HepG2 (cell line): ENCODE results near the gene NELFCD. TPM values are rescaled to one million over a fixed set of nuclear protein-coding genes. Genes with fewer than 3 reads are reported as not detected.

Source experiments
- AKAP8 ChIP-seq: sonication (generic); formaldehyde crosslinking; IDR thresholded peaks from 2 replicates; pipeline ENCODE4 v1.5.1; 2020; ENCODE audit warnings: mild to moderate bottlenecking, missing genetic modification reagents
- ATM ChIP-seq: fragments of 450-650 bp; IDR thresholded peaks from 2 replicates; pipeline ENCODE4 v1.7.1; 2017; ENCODE audit warnings: mild to moderate bottlenecking, borderline replicate concordance
- CHD4 ChIP-seq: fragments of 200-600 bp; sonication (generic); IDR thresholded peaks from 2 replicates; pipeline ENCODE4 v1.7.0; 2017; ENCODE audit warnings: mild to moderate bottlenecking, low read length, borderline replicate concordance
- IRX3 ChIP-seq: sonication (generic); formaldehyde crosslinking; IDR thresholded peaks from 2 replicates; pipeline ENCODE4 v1.8.1; 2023; ENCODE audit warnings: mild to moderate bottlenecking, low read depth, missing genetic modification reagents, borderline replicate concordance
- NCOA5 ChIP-seq: sonication (generic); formaldehyde crosslinking; IDR thresholded peaks from 2 replicates; pipeline ENCODE4 v1.4.0; 2020; ENCODE audit warnings: missing genetic modification reagents
- POLR2AphosphoS2 ChIP-seq: IDR thresholded peaks from 2 replicates; pipeline ENCODE4 v1.6.1; 2011; ENCODE audit warnings: low read depth, low read length, improper control_type of control experiment
- ZNF383 ChIP-seq: sonication (generic); formaldehyde crosslinking; IDR thresholded peaks from 2 replicates; pipeline ENCODE4 v1.4.0; 2020; ENCODE audit warnings: missing genetic modification reagents, mild to moderate bottlenecking, borderline replicate concordance
- ZNF558 ChIP-seq: sonication (generic); formaldehyde crosslinking; IDR thresholded peaks from 2 replicates; pipeline ENCODE4 v1.9.0; 2022; ENCODE audit warnings: mild to moderate bottlenecking, missing genetic modification reagents, borderline replicate concordance
- ZNF569 ChIP-seq: sonication (generic); formaldehyde crosslinking; IDR thresholded peaks from 2 replicates; pipeline ENCODE4 v1.5.0; 2020; ENCODE audit warnings: mild to moderate bottlenecking, missing genetic modification reagents, moderate library complexity, borderline replicate concordance
- ZSCAN22 ChIP-seq: sonication (generic); formaldehyde crosslinking; IDR thresholded peaks from 2 replicates; pipeline ENCODE4 v1.4.0; 2020; ENCODE audit warnings: mild to moderate bottlenecking, missing genetic modification reagents
- polyA plus RNA-seq, 8 experiments: library from polyadenylated mRNA; depleted of rRNA in 3 of 8; stranded (reverse) in 7 of 8; unstranded in 1 of 8; fragments of >200 nt; fragmentation: Illumina TruSeq in 4 of 8; extraction: Trizol in 4 of 8; gene quantifications; 2 replicates each; pipeline versions ENCODE4 v1.2.1 to v1.2.3, GENCODE V29; 2011 to 2016; ENCODE audit warnings: low read depth in 4 of 8, missing spikeins in 1 of 8, mixed read lengths in 1 of 8; ENCODE audit not compliant: insufficient read depth in 1 of 8
- total RNA-seq, 5 experiments: library from RNA; depleted of rRNA; stranded (reverse); fragments of >200 nt; fragmentation: Illumina TruSeq; extraction: Trizol; gene quantifications; 2 replicates each; pipeline ENCODE4 v1.2.3, GENCODE V29; 2016; ENCODE audit warnings: low read depth in 1 of 5
- TF ChIP-seq, protein P1 (sequence below): sonication (generic); formaldehyde crosslinking; IDR thresholded peaks from 2 replicates; pipeline ENCODE4 v1.5.1; 2020; ENCODE audit warnings: mild to moderate bottlenecking, missing genetic modification reagents, borderline replicate concordance
- TF ChIP-seq, protein P2 (sequence below): sonication (generic); formaldehyde crosslinking; IDR thresholded peaks from 2 replicates; pipeline ENCODE4 v1.5.0; 2020; ENCODE audit warnings: mild to moderate bottlenecking, missing genetic modification reagents
- TF ChIP-seq, protein P3 (sequence below): sonication (generic); IDR thresholded peaks from 2 replicates; pipeline ENCODE4 v1.6.1; 2016; ENCODE audit warnings: low read depth, borderline replicate concordance
- TF ChIP-seq, protein P4 (sequence below): sonication (generic); formaldehyde crosslinking; IDR thresholded peaks from 2 replicates; pipeline ENCODE4 v1.4.0; 2020; ENCODE audit warnings: missing genetic modification reagents
- TF ChIP-seq, protein P5 (sequence below): sonication (generic); formaldehyde crosslinking; IDR thresholded peaks from 2 replicates; pipeline ENCODE4 v1.8.0; 2022; ENCODE audit warnings: mild to moderate bottlenecking, missing genetic modification reagents, borderline replicate concordance

NELFCD gene
- total and polyA plus RNA-seq, 2 of the 13 experiments (the other 11 are each of a cell fraction or from before 2014, with no cell fraction given): 159 to 203 TPM

DNA sequence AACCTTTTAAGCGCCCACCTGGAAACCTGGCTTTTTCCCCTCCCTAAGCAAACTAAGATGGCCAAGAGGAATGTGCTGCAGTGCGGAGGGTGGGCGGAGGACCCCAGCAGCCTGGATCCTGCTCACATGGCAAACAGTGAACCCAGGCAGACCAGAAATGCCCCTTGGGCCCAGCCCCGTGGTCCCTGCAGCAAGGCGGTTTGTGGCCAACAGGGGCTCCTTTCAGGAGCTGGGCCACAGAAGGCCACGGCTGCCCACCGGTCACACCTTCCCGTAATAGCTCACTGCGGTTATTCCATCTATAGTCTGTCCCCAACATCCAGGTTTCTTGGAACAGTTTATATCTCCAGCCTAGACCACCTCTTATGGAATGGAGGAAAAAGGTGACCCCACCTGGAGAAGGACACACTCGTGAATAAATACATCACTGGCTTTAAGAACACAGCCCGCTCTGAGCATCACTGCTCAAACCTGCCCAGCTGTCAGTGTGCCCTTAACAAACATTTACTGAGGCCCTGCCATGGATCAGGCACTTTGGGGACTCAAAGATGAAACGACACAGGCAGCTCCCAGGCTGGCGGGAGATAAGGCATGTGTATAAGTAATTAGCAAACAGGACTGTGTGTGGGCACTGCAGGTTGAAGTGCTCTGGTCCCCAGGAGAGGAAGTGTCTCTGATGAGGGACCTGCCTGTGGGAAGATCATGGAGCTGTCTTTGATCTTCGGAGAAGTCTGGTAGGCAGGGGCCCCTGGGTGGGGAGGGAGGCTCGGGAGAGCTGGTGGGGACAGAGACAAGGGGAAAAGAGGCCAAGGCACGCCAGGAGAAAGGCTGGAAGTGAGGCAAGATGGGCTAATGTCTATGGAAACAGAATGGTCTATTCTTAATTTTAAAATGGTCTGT is 35.0 kb downstream of the NELFCD start (continued):
- TF ChIP-seq, protein P1, sequence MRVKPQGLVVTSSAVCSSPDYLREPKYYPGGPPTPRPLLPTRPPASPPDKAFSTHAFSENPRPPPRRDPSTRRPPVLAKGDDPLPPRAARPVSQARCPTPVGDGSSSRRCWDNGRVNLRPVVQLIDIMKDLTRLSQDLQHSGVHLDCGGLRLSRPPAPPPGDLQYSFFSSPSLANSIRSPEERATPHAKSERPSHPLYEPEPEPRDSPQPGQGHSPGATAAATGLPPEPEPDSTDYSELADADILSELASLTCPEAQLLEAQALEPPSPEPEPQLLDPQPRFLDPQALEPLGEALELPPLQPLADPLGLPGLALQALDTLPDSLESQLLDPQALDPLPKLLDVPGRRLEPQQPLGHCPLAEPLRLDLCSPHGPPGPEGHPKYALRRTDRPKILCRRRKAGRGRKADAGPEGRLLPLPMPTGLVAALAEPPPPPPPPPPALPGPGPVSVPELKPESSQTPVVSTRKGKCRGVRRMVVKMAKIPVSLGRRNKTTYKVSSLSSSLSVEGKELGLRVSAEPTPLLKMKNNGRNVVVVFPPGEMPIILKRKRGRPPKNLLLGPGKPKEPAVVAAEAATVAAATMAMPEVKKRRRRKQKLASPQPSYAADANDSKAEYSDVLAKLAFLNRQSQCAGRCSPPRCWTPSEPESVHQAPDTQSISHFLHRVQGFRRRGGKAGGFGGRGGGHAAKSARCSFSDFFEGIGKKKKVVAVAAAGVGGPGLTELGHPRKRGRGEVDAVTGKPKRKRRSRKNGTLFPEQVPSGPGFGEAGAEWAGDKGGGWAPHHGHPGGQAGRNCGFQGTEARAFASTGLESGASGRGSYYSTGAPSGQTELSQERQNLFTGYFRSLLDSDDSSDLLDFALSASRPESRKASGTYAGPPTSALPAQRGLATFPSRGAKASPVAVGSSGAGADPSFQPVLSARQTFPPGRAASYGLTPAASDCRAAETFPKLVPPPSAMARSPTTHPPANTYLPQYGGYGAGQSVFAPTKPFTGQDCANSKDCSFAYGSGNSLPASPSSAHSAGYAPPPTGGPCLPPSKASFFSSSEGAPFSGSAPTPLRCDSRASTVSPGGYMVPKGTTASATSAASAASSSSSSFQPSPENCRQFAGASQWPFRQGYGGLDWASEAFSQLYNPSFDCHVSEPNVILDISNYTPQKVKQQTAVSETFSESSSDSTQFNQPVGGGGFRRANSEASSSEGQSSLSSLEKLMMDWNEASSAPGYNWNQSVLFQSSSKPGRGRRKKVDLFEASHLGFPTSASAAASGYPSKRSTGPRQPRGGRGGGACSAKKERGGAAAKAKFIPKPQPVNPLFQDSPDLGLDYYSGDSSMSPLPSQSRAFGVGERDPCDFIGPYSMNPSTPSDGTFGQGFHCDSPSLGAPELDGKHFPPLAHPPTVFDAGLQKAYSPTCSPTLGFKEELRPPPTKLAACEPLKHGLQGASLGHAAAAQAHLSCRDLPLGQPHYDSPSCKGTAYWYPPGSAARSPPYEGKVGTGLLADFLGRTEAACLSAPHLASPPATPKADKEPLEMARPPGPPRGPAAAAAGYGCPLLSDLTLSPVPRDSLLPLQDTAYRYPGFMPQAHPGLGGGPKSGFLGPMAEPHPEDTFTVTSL (CRISPR knock-in tag): peak; percentile 77; the same call in 1 of the 2 replicates
- TF ChIP-seq NCOA5 (CRISPR knock-in tag) (no peak), POLR2AphosphoS2 (no peak), ZSCAN22 (no peak), ZNF558 (peak; percentile 85; the same call in 1 of the 2 replicates), CHD4 (no peak), ZNF383 (CRISPR knock-in tag) (no peak), AKAP8 (CRISPR knock-in tag) (peak; percentile 58; the same call in 1 of the 2 replicates), IRX3 (CRISPR knock-in tag) (no peak; the same call in 1 of the 2 replicates), ZNF569 (CRISPR knock-in tag) (no peak), ATM (no peak)
- TF ChIP-seq, protein P2, sequence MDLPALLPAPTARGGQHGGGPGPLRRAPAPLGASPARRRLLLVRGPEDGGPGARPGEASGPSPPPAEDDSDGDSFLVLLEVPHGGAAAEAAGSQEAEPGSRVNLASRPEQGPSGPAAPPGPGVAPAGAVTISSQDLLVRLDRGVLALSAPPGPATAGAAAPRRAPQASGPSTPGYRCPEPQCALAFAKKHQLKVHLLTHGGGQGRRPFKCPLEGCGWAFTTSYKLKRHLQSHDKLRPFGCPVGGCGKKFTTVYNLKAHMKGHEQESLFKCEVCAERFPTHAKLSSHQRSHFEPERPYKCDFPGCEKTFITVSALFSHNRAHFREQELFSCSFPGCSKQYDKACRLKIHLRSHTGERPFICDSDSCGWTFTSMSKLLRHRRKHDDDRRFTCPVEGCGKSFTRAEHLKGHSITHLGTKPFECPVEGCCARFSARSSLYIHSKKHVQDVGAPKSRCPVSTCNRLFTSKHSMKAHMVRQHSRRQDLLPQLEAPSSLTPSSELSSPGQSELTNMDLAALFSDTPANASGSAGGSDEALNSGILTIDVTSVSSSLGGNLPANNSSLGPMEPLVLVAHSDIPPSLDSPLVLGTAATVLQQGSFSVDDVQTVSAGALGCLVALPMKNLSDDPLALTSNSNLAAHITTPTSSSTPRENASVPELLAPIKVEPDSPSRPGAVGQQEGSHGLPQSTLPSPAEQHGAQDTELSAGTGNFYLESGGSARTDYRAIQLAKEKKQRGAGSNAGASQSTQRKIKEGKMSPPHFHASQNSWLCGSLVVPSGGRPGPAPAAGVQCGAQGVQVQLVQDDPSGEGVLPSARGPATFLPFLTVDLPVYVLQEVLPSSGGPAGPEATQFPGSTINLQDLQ (CRISPR knock-in tag): peak; percentile 88
- TF ChIP-seq, protein P3, sequence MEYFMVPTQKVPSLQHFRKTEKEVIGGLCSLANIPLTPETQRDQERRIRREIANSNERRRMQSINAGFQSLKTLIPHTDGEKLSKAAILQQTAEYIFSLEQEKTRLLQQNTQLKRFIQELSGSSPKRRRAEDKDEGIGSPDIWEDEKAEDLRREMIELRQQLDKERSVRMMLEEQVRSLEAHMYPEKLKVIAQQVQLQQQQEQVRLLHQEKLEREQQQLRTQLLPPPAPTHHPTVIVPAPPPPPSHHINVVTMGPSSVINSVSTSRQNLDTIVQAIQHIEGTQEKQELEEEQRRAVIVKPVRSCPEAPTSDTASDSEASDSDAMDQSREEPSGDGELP: peak; percentile 94
- TF ChIP-seq, protein P4, sequence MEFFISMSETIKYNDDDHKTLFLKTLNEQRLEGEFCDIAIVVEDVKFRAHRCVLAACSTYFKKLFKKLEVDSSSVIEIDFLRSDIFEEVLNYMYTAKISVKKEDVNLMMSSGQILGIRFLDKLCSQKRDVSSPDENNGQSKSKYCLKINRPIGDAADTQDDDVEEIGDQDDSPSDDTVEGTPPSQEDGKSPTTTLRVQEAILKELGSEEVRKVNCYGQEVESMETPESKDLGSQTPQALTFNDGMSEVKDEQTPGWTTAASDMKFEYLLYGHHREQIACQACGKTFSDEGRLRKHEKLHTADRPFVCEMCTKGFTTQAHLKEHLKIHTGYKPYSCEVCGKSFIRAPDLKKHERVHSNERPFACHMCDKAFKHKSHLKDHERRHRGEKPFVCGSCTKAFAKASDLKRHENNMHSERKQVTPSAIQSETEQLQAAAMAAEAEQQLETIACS (CRISPR knock-in tag): peak; percentile 55; the same call in 1 of the 2 replicates
- TF ChIP-seq, protein P5, sequence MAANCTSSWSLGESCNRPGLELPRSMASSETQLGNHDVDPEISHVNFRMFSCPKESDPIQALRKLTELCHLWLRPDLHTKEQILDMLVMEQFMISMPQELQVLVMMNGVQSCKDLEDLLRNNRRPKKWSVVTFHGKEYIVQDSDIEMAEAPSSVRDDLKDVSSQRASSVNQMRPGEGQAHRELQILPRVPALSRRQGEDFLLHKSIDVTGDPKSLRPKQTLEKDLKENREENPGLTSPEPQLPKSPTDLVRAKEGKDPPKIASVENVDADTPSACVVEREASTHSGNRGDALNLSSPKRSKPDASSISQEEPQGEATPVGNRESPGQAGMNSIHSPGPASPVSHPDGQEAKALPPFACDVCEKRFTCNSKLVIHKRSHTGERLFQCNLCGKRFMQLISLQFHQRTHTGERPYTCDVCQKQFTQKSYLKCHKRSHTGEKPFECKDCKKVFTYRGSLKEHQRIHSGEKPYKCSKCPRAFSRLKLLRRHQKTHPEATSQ (CRISPR knock-in tag): 0 out of 2 replicates have a peak, but pooled peaks have one; percentile 96
